Esophagus squamous epithelium (tissue), 5 donors: ENCODE measurements around the gene PRG3. TPM values are rescaled to one million over a fixed set of nuclear protein-coding genes. Genes with fewer than 3 reads are reported as not detected.
"Not testable (repeated sequence)": the region's sequence is repeated elsewhere in the genome, so short reads cannot be mapped to it uniquely, and the experiment has no call there.

ENCODE experiments used
- DNase-seq: peaks from one replicate; lab custom pipeline; 2025; lab: John Stamatoyannopoulos, UW
- H3K27ac ChIP-seq, 4 donors: fragments of 200-600 bp; sonication (generic); one replicate each; pipeline ENCODE4 v1.5.1; 2016 to 2019; ENCODE audit warnings: mild to moderate bottlenecking in 1 of 4
- H3K27me3 ChIP-seq, 4 donors: fragments of 200-600 bp; sonication (generic); 1 replicate in 3 of 4; 2 replicates in 1 of 4; pipeline versions ENCODE4 v1.5.1 to v1.6.0; 2017 to 2021; ENCODE audit warnings: antibody characterized with exemption in 1 of 4
- H3K36me3 ChIP-seq, 3 donors: fragments of 200-600 bp; sonication (generic); one replicate each; pipeline ENCODE4 v1.5.1; 2016 to 2019
- H3K4me1 ChIP-seq, 3 donors: fragments of 200-600 bp; sonication (generic); one replicate each; pipeline ENCODE4 v1.5.1; 2017 to 2019
- H3K4me3 ChIP-seq, 4 donors: fragments of 200-600 bp; sonication (generic); 1 replicate in 3 of 4; 2 replicates in 1 of 4; pipeline ENCODE4 v1.5.1; 2016 to 2019; ENCODE audit warnings: mild to moderate bottlenecking in 2 of 4, moderate library complexity in 1 of 4
- H3K9me3 ChIP-seq, 3 donors: fragments of 200-600 bp; sonication (generic); one replicate each; pipeline ENCODE4 v1.5.1; 2016 to 2019
- CTCF ChIP-seq, 6 experiments: fragments of 450-650 bp in 4 of 6; fragments of 200-600 bp in 2 of 6; sonication (generic) in 2 of 6; IDR thresholded peaks; one replicate each; pipeline ENCODE4 v1.5.1; 2016 to 2019; ENCODE audit warnings: antibody characterized with exemption in 6 of 6, mild to moderate bottlenecking in 4 of 6, moderate library complexity in 4 of 6
- POLR2A ChIP-seq, 4 donors: fragments of 450-650 bp; IDR thresholded peaks; one replicate each; pipeline ENCODE4 v1.6.1; 2017; ENCODE audit warnings: antibody characterized with exemption in 4 of 4, mild to moderate bottlenecking in 4 of 4, moderate library complexity in 3 of 4
- WGBS, 2 donors: methylation state at CpG; one replicate each; pipeline ENCODE4 v1.1.5; 2018; 5-methylcytosine and 5-hydroxymethylcytosine counted together
- intact Hi-C: fragments of 100-400 bp; cut with DNase I; formaldehyde crosslinking; loops from one replicate; pipeline ENCODE4 v1.15.0; 2022
- total RNA-seq, 4 donors: library from RNA; depleted of rRNA; stranded (reverse); fragments of >200 nt; gene quantifications; one replicate each; pipeline ENCODE4 v1.1.0, GENCODE V29; 2016
- donor health status: DM: yes; HTN: yes; CAD: no.

PRG3 gene
- total RNA-seq, 4 donors from 2014 or later: not detected

GRCh38 chr11:57363131-57364080, 17.5 kb downstream of the PRG3 start:
- no peak overlapping the region for H3K27ac ChIP-seq
- TF ChIP-seq CTCF (IDR thresholded peaks at IDR 0.05): no peak
- no peak for TF ChIP-seq POLR2A (IDR thresholded peaks at IDR 0.05)

GRCh38 chr11:57361926-57362325, 19.0 kb downstream of the PRG3 start:
- 80 to 84% methylated on average over 3 of the region's 3 CpGs for WGBS, 2 donors
- no peak for DNase-seq

More at GRCh38 chr11:57363131-57364080, 17.5 kb downstream of the PRG3 start:
- intact Hi-C loops: no loop called here
- Histone ChIP-seq H3K4me1 (peaks cover 0 to under 1% (median 0%) of the 10 kb centered on the region in 3 donors), H3K27me3 (peaks cover 0 to 2% (median 0%) of the 10 kb centered on the region in 4 donors), H3K36me3 (no peaks in the 10 kb centered on the region), H3K9me3 (no peaks in the 10 kb centered on the region), H3K4me3 (no peak overlapping the region)
- no peak for DNase-seq
- 56 to 78% methylated on average over 3 to 6 of the region's 7 CpGs for WGBS, 2 donors

GRCh38 chr11:57361420-57361819, 19.5 kb downstream of the PRG3 start:
- H3K27ac ChIP-seq, intact Hi-C loops, H3K9me3 ChIP-seq, H3K4me3 ChIP-seq, DNase-seq, H3K27me3 ChIP-seq, H3K36me3 ChIP-seq: not testable (repeated sequence)
- H3K4me1 ChIP-seq: peaks cover 0 to 15% (median 10%) of the 10 kb centered on the region in 3 donors

More at GRCh38 chr11:57361926-57362325, 19.0 kb downstream of the PRG3 start:
- Histone ChIP-seq H3K27ac (no peak overlapping the region), H3K27me3 (no peaks in the 10 kb centered on the region), H3K36me3 (no peaks in the 10 kb centered on the region), H3K9me3 (no peaks in the 10 kb centered on the region), H3K4me3 (no peak overlapping the region), H3K4me1 (peaks cover 0 to 15% (median 10%) of the 10 kb centered on the region in 3 donors)
- TF ChIP-seq CTCF (IDR thresholded peaks at IDR 0.05) (no peak), POLR2A (IDR thresholded peaks at IDR 0.05) (no peak)
- intact Hi-C loops: no loop called here

- Histone ChIP-seq H3K9me3 (no peaks in the 10 kb centered on the region), H3K27me3 (no peaks in the 10 kb centered on the region), H3K27ac (no peak overlapping the region), H3K4me1 (peaks cover 0 to 15% (median 10%) of the 10 kb centered on the region in 3 donors), H3K4me3 (no peak overlapping the region), H3K36me3 (no peaks in the 10 kb centered on the region)
- DNase-seq: no peak
- 85 to 88% methylated on average over 8 of the region's 8 CpGs for WGBS, 2 donors
- intact Hi-C loops: no loop called here
- no peak for TF ChIP-seq CTCF (IDR thresholded peaks at IDR 0.05)
- TF ChIP-seq POLR2A (IDR thresholded peaks at IDR 0.05): no peak
Observed at GRCh38 chr11:57360991-57361390, 20.0 kb downstream of the PRG3 start.

- no peak for DNase-seq
- Histone ChIP-seq H3K27ac (no peak overlapping the region), H3K27me3 (no peaks in the 10 kb centered on the region), H3K36me3 (no peaks in the 10 kb centered on the region), H3K4me3 (no peak overlapping the region), H3K4me1 (peaks cover 0 to 15% (median 10%) of the 10 kb centered on the region in 3 donors), H3K9me3 (no peaks in the 10 kb centered on the region)
- intact Hi-C loops: no loop called here
- 88 to 91% methylated on average over 7 to 9 of the region's 9 CpGs for WGBS, 2 donors
- TF ChIP-seq CTCF (IDR thresholded peaks at IDR 0.05) (no peak), POLR2A (IDR thresholded peaks at IDR 0.05) (no peak)
Observed at GRCh38 chr11:57359896-57360690, 20.9 kb downstream of the PRG3 start.
